ENCODE data around the gene TEDDM1. TPM values are rescaled to one million over a fixed set of nuclear protein-coding genes. Genes with fewer than 3 reads are reported as not detected.

The TEDDM1 gene
- total and polyA plus RNA-seq, 8 donors: 0.05 TPM; not detected in 7

GRCh38 chr1:182368903-182369302 is 31.6 kb downstream of the TEDDM1 start:
- no peak for FAIRE-seq
- H3K4me1 ChIP-seq: no peaks in the 10 kb centered on the region
- no peaks in the 10 kb centered on the region for H3K36me3 ChIP-seq
- TF ChIP-seq, protein P1, sequence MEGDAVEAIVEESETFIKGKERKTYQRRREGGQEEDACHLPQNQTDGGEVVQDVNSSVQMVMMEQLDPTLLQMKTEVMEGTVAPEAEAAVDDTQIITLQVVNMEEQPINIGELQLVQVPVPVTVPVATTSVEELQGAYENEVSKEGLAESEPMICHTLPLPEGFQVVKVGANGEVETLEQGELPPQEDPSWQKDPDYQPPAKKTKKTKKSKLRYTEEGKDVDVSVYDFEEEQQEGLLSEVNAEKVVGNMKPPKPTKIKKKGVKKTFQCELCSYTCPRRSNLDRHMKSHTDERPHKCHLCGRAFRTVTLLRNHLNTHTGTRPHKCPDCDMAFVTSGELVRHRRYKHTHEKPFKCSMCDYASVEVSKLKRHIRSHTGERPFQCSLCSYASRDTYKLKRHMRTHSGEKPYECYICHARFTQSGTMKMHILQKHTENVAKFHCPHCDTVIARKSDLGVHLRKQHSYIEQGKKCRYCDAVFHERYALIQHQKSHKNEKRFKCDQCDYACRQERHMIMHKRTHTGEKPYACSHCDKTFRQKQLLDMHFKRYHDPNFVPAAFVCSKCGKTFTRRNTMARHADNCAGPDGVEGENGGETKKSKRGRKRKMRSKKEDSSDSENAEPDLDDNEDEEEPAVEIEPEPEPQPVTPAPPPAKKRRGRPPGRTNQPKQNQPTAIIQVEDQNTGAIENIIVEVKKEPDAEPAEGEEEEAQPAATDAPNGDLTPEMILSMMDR (IDR thresholded peaks at IDR 0.05): no peak
- no peak for ATAC-seq
- H3K4me3 ChIP-seq: no peak overlapping the region
- DNase-seq: no peak
- H3K27ac ChIP-seq: no peak overlapping the region
- intact Hi-C loops (cut with DNase I): no loop called here
- WGBS, 2 donors: 74 to 83% methylated on average over 4 of the region's 4 CpGs
- H3K27me3 ChIP-seq: no peaks in the 10 kb centered on the region
- no peaks in the 10 kb centered on the region for H3K9me3 ChIP-seq

DNA sequence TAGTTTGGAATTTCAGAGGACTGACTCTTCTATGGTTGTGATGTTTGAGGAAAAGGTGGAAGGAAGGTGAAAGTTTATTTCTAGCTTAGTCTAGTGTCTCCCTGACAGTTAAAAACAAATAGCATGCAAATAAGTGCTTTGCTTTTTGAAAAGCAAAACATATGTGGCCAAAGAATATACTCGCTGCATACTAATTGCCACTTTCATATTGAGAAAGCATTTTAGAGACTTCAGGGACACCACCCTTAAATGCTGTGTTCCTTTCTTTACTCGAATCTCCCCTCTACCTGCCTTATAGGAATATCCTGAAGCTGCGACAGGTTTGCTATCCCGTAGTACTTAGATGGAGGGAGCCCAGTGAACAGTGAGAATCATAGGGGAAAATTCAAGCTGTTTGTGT is 32.1 kb downstream of the TEDDM1 start:
- Histone ChIP-seq H3K4me3 (no peak overlapping the region), H3K4me1 (no peaks in the 10 kb centered on the region), H3K9me3 (no peaks in the 10 kb centered on the region), H3K36me3 (no peaks in the 10 kb centered on the region), H3K27me3 (no peaks in the 10 kb centered on the region), H3K27ac (no peak overlapping the region)
- WGBS, 2 donors: 59 to 64% methylated on average over 4 of the region's 4 CpGs
- intact Hi-C loops (cut with DNase I): no loop called here
- no peak for FAIRE-seq
- no peak for DNase-seq
- TF ChIP-seq, protein P1 (IDR thresholded peaks at IDR 0.05): no peak
- no peak for ATAC-seq

DNA sequence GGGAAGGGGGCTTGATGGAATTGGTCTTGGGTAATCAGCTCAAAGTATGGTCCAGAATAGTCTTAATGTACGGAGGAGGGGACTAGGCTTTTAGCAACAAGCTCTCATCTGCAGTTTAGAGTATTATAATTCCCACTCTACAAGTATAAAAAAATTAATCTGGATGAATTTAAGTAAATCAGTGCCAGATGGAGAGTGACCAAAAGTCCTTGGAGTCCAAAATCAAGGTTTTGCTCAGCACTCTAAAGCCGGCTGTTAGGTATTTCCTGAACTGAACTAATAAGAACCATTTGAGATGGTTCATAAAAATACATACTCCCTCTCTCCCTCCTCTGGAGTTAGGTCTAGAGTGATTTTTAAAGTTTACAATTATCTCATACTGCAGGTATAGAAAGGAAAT is 32.5 kb downstream of the TEDDM1 start:
- DNase-seq (no peak), ATAC-seq (no peak), FAIRE-seq (no peak)
- H3K36me3 ChIP-seq: no peaks in the 10 kb centered on the region
- H3K27ac ChIP-seq: no peak overlapping the region
- H3K4me3 ChIP-seq: no peak overlapping the region
- no peaks in the 10 kb centered on the region for H3K9me3 ChIP-seq
- 64 to 69% methylated on average over 2 of the region's 2 CpGs for WGBS, 2 donors
- intact Hi-C loops (cut with DNase I): no loop called here
- H3K4me1 ChIP-seq: no peaks in the 10 kb centered on the region
- TF ChIP-seq, protein P1 (IDR thresholded peaks at IDR 0.05): no peak
- H3K27me3 ChIP-seq: no peaks in the 10 kb centered on the region

- DNase-seq: no peak
- intact Hi-C loops (cut with DNase I): no loop called here
- H3K27ac ChIP-seq: no peak overlapping the region
- TF ChIP-seq, protein P1 (IDR thresholded peaks at IDR 0.05): no peak
- H3K4me3 ChIP-seq: no peak overlapping the region
- H3K9me3 ChIP-seq: no peaks in the 10 kb centered on the region
- no peaks in the 10 kb centered on the region for H3K4me1 ChIP-seq
- no peak for ATAC-seq
- H3K36me3 ChIP-seq: no peaks in the 10 kb centered on the region
- no peak for FAIRE-seq
- no peaks in the 10 kb centered on the region for H3K27me3 ChIP-seq
- 92 to 93% methylated on average over 2 of the region's 2 CpGs for WGBS, 2 donors
Observed at GRCh38 chr1:182366596-182366995, 33.9 kb downstream of the TEDDM1 start.

- Histone ChIP-seq H3K36me3 (no peaks in the 10 kb centered on the region), H3K27me3 (no peaks in the 10 kb centered on the region), H3K4me1 (no peaks in the 10 kb centered on the region), H3K27ac (no peak overlapping the region), H3K9me3 (no peaks in the 10 kb centered on the region), H3K4me3 (no peak overlapping the region)
- 66 to 69% methylated on average over 7 of the region's 7 CpGs for WGBS, 2 donors
- no peak for DNase-seq
- ATAC-seq: no peak
- no peak for FAIRE-seq
- TF ChIP-seq, protein P1 (IDR thresholded peaks at IDR 0.05): no peak
- intact Hi-C loops (cut with DNase I): no loop called here
Observed at GRCh38 chr1:182359645-182360044, 40.8 kb downstream of the TEDDM1 start.
